HUDEP-2 (cell line): ENCODE results near the gene DHRS11.
A peak's percentile ranks its signal among the peaks of the same experiment; 100 is the strongest.
"Not testable (repeated sequence)": the region's sequence is repeated elsewhere in the genome, so short reads cannot be mapped to it uniquely, and the experiment has no call there.

Experiments used
- DNase-seq, 76 experiments: peaks; one replicate each; lab custom pipeline; 2025; ENCODE audit not compliant: unreplicated experiment in 76 of 76; lab: John Stamatoyannopoulos, UW

Gene DHRS11

GRCh38 chr17:36592716-36593321, 1.1 kb downstream of the DHRS11 start:
- peak in 1 of 76 experiments; percentile 44 for DNase-seq

GRCh38 chr17:36593656-36594316, 2.1 kb downstream of the DHRS11 start:
- peak in 20 of 76 experiments; percentile 5 to 55 (median 21) for DNase-seq

GRCh38 chr17:36594626-36595401, 3.1 kb downstream of the DHRS11 start:
- DNase-seq: peak in 2 of 76 experiments; percentile 5 to 7

GRCh38 chr17:36597226-36597625, 5.5 kb downstream of the DHRS11 start:
- DNase-seq: peak in 49 of 76 experiments; percentile 10 to 68 (median 36)

GRCh38 chr17:36597866-36598777, 6.4 kb downstream of the DHRS11 start:
- no peak for DNase-seq

- no peak for DNase-seq
Measured at GRCh38 chr17:36598951-36599401, 7.3 kb downstream of the DHRS11 start.

GRCh38 chr17:36599546-36600250, 8.0 kb downstream of the DHRS11 start:
- peak in 1 of 76 experiments; percentile 39 for DNase-seq

GRCh38 chr17:36600465-36600864, 8.8 kb downstream of the DHRS11 start:
- peak in 58 of 76 experiments; percentile 14 to 75 (median 46) for DNase-seq

GRCh38 chr17:36600936-36601302, 9.2 kb downstream of the DHRS11 start:
- DNase-seq: peak in 9 of 76 experiments; percentile 26 to 80 (median 54)

- peak in 74 of 76 experiments; percentile 59 to 97 (median 89) for DNase-seq
Measured at GRCh38 chr17:36601303-36602029, 9.8 kb downstream of the DHRS11 start, which contains the start of gene MRM1. Gene MRM1 (plus strand): TSS chr17:36601583. CDS start chr17:36601811, 228 bp downstream.

- peak in 8 of 76 experiments; percentile 15 to 59 (median 35) for DNase-seq
Measured at GRCh38 chr17:36602030-36602748, 10.5 kb downstream of the DHRS11 start.

- peak in 66 of 76 experiments; percentile 9 to 87 (median 58) for DNase-seq
Measured at GRCh38 chr17:36602924-36603384, 11.3 kb downstream of the DHRS11 start.

- DNase-seq: not testable (repeated sequence)
Measured at GRCh38 chr17:36605028-36605427, 13.3 kb downstream of the DHRS11 start.

GRCh38 chr17:36608280-36608679, 16.6 kb downstream of the DHRS11 start:
- DNase-seq: no peak

- peak in 28 of 76 experiments; percentile 6 to 44 (median 19) for DNase-seq
Measured at GRCh38 chr17:36608794-36609497, 17.3 kb downstream of the DHRS11 start.

GRCh38 chr17:36609498-36609862, 17.8 kb downstream of the DHRS11 start:
- no peak for DNase-seq

GRCh38 chr17:36610474-36610873, 18.8 kb downstream of the DHRS11 start:
- DNase-seq: peak in 15 of 76 experiments; percentile 4 to 51 (median 27)
